ENCODE data around the gene ELP2.

Gene ELP2

DNA sequence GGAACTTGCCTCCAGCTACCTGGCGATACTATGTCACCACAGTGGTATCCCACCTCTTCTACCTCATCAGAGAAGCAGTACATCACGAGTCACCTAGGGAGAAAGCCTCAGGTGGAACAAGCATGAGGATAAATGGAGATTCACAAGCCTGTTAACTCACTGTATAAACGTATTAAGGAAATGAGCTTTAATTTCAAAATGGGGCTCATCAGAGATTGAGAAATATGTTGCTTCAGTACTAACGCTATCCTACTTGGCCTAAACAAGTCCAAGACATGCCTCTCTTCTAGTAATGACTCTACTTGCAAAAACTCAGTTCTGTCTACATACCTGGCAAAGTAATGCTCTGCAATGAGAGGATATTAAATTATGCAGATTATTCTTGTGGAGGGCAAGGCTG, 4.9 kb upstream of the ELP2 start:
- no peak for DNase-seq

DNA sequence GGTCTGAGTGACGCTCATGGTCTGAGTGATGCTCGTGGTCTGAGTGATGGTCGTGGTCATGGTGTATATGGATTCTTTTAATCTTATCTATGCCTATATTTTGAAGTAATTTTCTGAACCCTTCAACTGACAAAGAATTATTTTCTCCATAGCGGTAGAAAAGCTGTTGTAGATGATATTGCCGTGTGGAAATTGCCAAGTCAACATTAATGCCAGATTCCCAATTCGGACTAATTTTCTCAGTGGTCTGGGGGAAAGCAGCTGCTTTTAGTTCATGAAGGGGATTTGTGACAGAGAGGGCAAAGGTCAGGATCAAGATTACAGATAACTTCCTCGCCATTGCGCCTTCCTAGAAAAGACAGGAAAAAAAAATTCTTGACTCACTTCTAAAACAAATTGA, 3.0 kb upstream of the ELP2 start:
- no peak for DNase-seq

DNA sequence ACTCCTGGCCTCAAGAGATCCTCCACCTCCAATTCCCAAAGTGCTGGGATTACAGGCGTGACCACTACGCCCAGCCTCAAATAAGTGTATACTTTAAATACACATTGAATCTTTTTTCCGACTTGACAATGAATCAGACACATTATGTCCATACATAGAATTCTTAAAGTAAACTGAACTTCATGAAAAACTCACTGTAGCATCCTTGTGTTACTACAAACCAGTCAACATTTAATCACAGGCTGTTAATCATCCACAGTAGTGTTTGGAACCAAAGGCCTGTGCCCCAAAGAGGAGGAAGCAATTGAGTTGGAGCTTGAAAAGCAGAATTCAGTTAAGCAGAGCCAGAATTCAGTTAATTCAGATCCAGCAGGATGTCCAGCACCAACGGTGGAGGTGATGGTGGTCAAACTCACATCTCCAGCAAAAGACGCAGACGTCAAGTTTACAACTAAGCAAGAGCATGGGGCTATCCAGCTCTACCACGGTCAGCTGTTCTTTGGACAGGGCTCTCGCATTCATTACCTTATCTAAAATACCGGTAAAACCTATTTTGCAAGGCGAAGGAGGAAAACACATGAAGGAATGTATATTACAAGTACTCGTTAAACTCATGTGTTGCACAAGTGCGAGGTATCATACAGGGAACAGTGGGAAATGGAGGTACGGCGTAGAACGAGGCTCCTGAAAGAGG, 1.7 kb upstream of the ELP2 start:
- no peak for DNase-seq

DNA sequence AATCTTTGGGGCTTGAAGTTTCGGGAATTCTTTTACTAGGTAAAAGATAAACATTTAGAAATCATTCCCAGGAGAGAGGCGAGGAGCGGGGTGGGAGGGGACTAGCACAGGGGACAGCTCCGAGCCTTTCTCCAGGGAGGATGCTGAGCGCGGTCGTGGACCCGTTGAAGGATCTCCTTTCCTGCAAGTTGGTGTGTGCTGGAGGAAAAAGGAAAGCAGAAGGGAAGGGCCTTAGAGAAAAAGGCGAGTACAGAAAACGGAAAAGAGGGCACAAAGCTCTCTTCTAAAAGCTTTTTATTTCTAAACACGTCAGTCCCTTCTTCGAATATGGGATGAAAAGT, 1.2 kb upstream of the ELP2 start:
- no peak for DNase-seq

DNA sequence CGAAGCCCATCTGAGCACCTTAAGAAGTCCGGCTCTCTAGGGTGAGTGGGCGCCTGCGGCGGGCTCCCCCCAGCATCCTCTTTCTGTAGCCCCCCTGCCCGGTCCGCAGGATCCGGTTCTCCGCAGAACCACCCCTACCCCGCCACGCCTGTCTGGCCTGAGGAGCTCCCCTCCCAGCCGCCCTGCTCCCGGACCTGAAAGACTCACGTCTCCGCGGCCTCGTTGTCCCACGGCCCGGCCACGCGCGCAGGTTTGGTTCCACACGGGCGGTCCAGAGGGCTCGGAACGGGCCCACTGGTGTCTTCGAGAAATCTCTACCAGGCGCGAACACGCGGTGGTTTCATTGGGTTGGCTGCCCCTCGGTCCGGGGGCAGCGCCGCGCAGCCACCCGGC, 796 bp upstream of the ELP2 start:
- DNase-seq, result no peak

DNA sequence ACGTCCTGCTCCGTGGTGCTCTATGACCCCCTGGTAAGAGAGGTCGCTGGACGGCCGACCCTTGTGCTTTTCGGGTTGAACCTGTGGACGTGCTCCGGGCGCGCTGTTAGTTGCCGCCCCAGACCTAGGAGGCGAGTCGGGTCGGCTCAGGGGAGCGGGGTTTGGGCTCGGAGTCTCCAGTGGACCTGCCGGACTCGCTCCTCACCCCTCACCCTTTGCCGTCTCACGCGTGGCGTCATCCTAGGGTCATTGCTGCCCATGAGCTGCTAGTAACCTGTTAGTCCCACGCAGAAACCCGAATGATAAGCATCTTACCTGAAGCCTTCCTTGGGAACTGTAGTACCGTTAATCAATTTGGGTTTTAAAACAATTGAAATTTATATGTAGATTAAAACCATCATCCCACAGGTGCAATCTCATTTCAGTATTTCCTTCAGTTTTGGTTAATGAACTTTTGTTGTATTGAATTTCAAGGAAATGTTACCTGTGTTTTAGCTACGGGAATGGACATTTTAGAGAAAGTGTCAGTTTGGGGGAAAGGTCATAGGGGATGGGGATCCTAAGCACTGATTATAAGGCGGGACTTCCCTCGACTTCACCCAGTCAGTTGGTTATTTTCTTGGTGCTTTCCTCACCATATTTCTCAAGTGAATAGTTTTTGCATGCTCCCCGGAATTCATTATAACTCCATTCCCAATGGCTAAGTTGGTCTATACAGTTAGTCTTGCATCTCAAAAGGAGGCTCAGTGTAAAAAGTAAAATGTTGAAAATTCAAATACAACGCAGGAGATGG, 536 bp downstream of the ELP2 start:
- no peak for DNase-seq

DNA sequence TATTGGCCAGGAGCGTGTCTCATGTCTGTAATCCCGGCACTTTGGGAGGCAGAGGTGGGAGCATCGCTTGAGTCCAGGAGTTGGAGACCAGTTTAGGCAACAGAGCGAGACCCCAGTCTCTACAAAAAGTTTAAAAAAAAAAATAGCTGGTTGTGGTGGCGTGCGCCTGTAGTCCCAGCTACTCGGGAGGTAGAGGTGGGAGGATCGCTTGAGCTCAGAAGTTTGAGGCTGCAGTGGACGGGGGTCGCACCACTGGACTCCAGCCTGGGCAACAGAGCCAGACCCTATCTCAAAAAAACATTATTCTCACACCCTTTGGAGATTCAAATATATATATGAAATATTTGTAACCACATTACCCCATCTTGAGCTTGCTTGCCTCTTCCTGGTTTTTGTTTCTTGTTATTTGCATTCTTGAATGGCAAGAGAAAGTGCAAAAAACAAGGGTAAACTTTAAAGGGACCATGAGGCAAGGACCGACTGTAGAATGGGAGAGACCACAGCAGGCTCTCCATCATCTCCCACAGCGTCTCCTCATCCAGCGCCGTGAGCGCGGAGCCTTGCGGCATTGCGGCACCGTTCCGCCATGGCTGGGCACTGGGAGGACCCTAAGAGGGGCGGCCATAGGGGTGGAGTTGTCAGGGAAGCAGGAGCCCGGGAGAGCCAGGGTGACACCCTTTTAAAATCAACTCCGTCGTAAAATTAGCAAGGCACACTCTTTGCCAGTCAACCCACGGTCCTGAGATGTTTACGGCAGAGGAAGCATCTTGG, 1.4 kb downstream of the ELP2 start:
- DNase-seq, result no peak

DNA sequence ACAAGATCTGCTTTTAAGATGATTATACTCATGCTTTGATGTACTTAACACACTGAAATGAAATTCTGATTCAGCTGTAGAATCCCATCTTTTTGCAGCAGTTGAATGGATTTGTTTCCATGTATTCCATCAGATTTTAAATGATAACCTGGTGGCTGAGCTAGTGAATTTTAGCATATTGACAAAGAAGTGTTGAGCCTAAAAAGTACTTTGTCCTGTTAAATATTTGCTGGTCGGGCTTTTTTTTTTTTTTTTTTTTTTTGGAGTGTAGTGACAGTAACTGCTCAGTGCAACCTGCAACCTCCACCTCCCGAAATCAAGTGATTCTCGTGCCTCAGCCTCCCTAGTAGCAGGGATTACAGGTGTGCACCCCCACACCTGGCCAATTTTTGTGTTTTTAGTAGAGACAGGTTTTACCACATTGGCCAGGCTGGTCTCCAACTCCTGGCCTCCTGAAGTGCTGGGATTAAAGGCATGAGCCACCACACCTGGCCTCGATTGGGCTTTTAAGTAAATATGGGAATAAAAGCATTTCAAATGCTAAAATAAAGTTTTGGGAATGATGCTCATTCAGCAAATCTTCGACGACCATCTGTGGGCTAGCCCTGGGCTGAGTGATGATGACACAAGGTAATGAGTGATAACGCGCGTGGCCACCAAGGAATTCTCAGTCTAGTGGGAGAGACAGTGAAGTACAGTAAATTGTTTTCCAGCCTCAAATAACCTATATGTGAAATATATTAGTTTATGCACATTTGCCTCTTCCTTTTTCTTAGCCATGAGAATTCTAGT, 2.2 kb downstream of the ELP2 start:
- DNase-seq, result no peak

DNA sequence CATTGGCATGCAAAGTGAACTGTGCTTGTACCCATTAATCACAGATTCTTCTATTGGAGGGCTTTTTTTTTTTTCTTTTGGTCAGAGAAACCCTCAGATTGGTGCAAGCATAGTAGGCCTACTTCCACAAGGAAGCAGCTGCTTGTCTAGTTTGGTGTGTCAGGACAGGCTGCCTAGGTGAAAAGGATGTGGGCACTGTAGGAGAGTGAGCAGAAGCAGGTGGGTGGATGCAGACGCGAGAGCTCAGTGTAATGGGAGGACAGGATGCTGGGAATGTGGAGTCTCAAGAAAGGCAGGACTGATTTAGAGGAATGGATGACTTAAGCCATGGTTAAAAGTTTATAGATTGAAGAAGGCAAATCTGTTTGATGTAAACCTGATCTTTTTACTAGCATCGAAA, 3.1 kb downstream of the ELP2 start:
- no peak for DNase-seq

DNA sequence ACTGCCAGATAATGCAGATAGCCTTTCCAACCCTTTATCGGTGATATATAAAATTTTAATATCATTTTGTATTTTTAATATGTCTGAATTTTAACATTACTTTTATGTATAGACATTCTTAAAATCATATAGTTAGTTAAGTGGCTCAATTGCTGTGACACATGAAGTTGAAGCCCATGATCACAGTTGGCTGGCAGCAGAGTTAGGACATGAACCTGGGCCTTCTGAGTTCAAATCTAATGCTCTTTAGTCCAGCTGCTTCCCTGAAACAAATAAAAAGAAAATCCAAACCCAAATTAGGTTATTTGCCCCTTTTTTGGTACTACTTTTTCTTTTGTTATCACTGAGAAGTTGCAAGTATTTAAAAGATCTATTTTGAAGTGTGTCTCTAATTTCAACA, 5.6 kb downstream of the ELP2 start:
- no peak for DNase-seq

DNA sequence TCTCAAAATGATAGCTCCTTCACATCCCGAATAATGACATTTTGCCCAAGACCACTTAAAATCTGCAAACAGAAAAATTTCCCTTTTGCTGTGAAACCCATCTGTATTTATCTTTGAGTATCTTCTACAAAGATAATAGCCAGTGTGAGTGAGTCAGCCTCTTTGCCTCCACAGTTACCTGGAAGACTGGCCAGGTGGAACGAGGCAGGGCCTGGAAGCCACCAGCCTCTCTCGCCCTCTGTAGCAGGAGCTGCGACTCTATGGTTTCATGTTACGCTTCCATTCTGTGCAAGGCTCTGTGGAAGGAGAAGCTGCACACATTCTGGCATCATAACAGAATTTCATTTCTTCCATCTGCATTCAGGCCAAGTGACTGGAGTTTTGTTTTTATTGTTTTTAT, 9.5 kb downstream of the ELP2 start:
- no peak for DNase-seq

DNA sequence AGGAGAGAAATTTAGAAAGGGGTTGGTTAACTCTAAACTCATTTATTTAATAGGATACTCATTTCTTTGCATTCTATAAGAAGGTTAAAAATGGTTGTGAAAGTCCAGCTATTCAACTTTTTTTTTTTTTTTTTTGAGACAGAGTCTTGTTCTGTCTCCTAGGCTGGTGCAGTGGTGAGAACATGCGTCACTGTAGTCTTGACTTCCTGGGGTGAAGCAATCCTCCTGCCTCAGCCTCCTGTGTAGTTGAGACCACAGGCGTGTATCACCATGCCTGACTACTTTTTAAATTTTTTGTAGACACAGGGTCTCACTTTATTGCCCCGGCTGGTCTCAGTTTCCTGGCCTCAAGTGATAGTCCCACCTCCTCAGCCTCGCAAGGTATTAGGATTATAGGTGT, 11.9 kb downstream of the ELP2 start:
- DNase-seq, result no peak

DNA sequence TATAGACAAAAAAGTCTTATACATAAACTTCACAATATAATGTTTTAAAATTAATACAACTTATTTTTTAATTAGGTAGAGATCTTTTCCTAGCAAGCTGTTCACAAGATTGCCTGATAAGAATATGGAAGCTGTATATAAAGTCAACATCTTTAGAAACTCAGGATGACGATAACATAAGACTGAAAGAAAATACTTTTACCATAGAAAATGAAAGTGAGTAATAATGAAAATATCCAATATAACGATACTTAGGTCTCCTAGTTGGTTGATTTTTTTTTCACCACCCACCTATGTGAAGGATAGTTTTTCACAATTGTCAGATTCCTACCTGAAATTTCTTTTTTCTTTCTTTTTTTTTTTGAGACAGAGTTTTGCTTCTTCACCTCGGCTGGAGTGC, 13.1 kb downstream of the ELP2 start:
- DNase-seq, result no peak

DNA sequence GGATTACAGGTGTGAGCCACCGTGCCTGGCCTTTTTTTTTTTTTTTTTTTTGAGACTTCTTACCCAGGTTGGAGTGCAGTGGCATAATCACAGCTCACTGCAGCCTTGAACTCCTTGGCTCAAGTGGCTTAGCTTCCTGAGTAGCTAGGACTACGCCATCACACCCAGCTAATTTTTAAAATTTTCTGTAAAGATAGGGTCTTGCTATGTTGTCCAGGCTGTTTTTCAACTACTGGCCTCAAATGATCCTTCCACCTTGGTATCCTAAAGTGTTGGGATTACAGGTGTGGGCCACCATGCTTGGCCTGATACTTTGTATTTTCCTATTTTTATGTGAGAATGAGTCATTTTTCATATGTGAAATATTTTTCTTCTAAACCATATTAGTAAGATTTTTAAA, 13.7 kb downstream of the ELP2 start:
- no peak for DNase-seq

DNA sequence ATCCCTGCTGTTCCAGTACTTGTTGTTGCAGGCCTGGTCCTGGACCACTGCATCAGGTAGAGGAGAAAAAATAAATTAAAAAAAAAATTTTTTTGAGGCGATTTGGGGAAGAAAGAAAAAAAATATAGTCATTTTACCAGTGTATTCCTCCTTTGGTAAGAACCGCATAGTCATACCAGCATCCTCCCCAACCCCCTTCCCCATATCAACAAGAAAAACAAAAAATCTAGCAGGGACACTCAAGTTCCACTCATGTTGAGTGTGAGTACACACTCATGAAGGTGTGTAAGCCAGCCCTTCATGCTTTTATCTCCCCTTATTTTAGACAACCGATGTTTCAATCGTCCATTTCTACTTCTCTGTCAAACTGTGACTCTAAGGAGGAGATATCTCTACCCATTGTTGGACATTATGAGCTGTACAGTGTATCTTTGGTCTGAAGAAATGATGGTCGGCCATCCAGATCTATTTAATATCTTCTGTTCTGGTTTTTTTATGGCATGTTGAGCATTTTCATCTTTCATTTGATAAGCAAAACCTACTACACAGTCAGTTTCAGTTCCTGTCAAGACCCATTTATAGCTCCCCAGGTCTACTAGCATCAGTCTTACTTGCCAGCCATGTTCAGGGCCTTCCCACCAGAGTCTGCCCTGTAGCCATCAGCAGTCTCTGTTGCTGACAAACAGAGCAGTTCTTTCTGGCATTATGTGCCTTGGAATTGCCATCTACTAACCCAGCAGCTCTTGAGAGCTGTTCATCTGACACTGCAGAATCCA, 20.0 kb downstream of the ELP2 start:
- no peak for DNase-seq

DNA sequence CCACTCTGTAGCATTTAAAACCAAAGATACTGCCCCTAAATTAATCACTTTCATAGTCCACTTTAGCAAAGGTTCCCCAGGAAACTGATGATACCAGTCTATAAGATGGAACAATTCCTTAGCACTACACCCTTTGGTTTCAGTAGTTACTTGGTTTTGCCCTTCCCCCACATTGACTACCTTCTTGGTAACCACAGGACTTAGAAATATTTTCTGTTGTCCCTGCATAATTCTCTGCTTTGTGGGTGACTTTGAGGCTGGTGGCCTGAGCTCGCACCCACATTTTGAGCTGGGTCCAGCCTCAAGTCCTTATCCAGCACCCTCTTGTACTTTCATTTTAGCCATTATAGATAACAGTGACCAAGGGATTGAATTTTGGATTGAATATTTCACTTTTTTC, 23.1 kb downstream of the ELP2 start:
- DNase-seq, result no peak

DNA sequence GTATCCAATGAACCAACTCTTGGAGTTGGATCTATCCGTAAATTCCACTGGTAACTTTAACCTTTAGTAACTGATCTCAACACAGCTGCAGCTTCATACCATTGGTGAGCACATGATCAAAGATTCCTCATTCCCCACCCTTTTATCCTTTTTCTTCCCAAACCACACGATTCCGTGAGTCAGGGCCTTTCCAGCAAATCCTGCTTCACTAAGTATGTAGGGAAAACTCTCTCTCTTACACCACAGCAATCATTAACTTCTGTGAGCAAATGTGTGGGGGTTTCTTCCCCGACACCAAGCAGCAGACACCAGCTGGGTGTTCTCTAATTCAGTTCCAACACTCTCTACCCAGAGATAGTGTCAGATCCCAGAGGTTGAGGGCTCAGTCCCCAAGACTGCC, 23.5 kb downstream of the ELP2 start:
- no peak for DNase-seq

DNA sequence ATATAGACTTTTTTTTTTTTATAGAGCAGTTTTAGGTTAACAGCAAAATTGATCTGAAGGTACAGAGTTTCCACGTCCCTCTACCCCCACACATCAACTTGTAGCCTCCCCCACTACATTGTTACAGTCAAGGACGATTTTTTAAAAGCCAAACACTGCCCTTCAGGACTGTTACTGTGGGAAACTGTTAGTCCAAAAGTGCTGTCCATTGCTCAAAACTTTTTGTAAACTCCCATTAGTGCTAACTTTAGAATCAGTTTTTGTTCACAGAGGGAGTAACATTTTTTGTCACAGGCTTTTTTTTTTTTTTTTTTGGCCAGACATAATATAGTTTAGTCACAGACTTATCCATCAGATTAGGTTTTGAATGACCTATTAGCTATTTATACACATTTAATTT, 24.1 kb downstream of the ELP2 start:
- DNase-seq, result no peak

DNA sequence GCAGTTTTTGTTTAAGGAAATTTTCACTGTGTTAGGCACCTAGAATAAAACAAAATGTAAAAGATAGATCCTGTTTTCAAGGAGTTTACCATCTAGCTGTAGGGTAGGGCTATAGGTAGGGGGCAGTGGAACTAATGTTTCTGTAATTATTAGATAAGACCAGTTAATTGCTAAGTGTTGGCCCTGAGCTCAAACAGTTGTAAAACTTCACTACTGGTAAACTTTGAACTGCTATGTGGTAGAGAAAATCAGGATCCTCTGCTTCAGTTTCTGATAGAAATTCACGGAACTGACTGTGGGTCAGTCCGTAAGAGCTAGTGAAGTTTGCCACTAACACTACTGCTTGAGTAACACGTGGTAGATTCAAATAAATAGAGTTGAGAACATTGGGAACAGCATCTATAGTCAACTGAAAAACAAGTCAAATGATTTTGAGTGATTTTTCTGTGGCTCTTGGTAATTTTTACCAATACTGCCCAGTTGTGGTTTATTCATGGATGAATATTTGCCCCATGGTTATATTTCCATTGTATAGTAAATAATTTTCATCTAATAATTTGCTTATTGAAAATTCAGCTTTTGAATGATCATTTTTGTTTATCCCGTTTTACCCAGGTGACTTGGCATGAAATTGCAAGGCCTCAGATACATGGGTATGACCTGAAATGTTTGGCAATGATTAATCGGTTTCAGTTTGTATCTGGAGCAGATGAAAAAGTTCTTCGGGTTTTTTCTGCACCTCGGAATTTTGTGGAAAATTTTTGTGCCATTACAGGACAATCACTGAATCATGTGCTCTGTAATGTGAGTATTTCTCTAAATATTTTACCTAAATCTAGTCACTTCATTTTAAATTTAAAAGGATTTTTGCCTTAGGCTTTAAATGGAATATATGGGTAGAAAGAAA, 26.4 kb downstream of the ELP2 start:
- DNase-seq, result no peak

DNA sequence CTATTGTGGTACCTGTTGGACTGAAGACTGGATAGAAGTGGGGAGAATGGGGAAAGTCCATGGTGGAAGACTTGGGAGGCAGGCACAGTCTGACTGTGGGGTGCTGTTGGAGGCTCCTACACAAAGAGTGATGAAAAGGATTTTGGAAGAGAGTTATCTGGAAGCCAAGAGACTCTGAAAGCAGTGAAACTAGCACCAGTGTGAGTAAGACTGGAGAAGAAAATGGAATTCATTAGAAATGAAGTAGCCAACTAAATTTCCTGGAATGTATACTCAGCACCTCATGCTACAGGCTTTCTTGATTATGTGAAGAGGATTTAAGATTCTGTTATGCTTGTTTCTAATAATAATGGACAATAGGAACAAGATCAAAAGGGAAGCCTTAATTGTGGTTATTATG, 27.7 kb downstream of the ELP2 start:
- no peak for DNase-seq

DNA sequence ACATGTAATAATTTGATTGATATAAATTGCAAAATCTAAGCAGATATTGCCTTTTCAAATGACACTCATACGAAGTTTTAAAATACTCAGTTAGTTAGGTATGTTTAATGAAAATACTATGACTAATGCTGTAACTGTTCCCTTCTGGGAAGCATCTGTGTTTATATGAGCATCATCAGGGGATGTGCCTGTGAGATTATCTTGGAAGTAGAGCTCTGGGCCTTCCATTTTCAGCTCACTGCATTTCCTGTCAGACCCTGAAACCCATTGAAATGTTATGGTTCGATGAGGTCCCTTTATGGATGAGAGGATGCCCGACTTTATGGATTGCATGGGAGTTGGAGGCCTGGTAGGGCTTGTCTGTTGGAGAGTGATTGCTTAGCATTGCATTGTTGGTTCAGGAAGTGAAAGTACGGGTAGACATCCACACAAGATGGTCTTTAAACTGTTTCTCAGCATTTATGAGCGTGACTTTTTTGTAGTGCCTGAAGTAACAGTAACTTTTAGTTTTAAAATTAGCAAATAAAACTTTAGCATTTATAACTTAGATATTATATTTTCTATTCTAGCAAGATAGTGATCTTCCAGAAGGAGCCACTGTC, 28.7 kb downstream of the ELP2 start:
- DNase-seq, result no peak

Measured in activated effector memory CD4-positive, alpha-beta T cell treated with anti-CD3 and anti-CD28 coated beads, Interleukin-2, amount 50 U/mL, for 16 hours (primary cell).